ENCODE measurements around the gene ZNRF3.

- no peak for TF ChIP-seq POLR2A (IDR thresholded peaks at IDR 0.05; ENCODE audit: low read depth, low read length)
- TF ChIP-seq POLR2AphosphoS5 (IDR thresholded peaks at IDR 0.05; ENCODE audit: low read depth, low read length): no peak
- no peak for TF ChIP-seq TAF1 (IDR thresholded peaks at IDR 0.05; ENCODE audit: low read depth, low read length)
Observed at GRCh38 chr22:28903729-28904128, 20.4 kb downstream of the ZNRF3 start.
